RWPE2 (cell line): ENCODE measurements around the gene PTPRM.
"Not testable (repeated sequence)": the region's sequence is repeated elsewhere in the genome, so short reads cannot be mapped to it uniquely, and the experiment has no call there.

ENCODE experiments used
- ATAC-seq: fragments of 200-7000 bp; cut with Tn5 transposase; 3 replicates; pipeline ENCODE4 v1.9.1; 2021; ENCODE audit warnings: low read depth
- DNase-seq: peaks from one replicate; pipeline ENCODE4 v3.0.0-alpha.2; 2020; ENCODE audit warnings: low spot score
- H3K27ac ChIP-seq: fragments of 450-650 bp; 2 replicates; pipeline ENCODE4 v1.5.1; 2017; ENCODE audit warnings: mild to moderate bottlenecking; ENCODE audit not compliant: poor library complexity, severe bottlenecking
- H3K27me3 ChIP-seq: fragments of 250-450 bp; sonication (Bioruptor Pico); 2 replicates; pipeline ENCODE4 v1.5.1; 2021; ENCODE audit warnings: mild to moderate bottlenecking, moderate library complexity; ENCODE audit not compliant: insufficient read depth, poor library complexity, severe bottlenecking
- H3K36me3 ChIP-seq: fragments of 250-450 bp; sonication (Bioruptor Pico); 2 replicates; pipeline ENCODE4 v1.5.1; 2020; ENCODE audit warnings: low read depth, mild to moderate bottlenecking, moderate library complexity
- H3K4me1 ChIP-seq: fragments of 250-450 bp; sonication (Bioruptor Pico); 2 replicates; pipeline ENCODE4 v1.5.1; 2021; ENCODE audit warnings: mild to moderate bottlenecking, moderate library complexity; ENCODE audit not compliant: insufficient read depth, poor library complexity, severe bottlenecking
- H3K4me3 ChIP-seq: fragments of 250-450 bp; sonication (Bioruptor Pico); 2 replicates; pipeline ENCODE4 v1.5.1; 2021; ENCODE audit warnings: mild to moderate bottlenecking, moderate library complexity; ENCODE audit not compliant: severe bottlenecking
- H3K9me3 ChIP-seq: fragments of 250-450 bp; sonication (Bioruptor Pico); 2 replicates; pipeline ENCODE4 v1.5.1; 2021; ENCODE audit warnings: mild to moderate bottlenecking, moderate library complexity; ENCODE audit not compliant: severe bottlenecking
- TF ChIP-seq, protein P1 (sequence below): fragments of 450-650 bp; IDR thresholded peaks from one replicate; pipeline ENCODE4 v1.5.1; 2017; ENCODE audit warnings: mild to moderate bottlenecking, moderate library complexity; ENCODE audit not compliant: poor library complexity, severe bottlenecking

PTPRM gene

DNA sequence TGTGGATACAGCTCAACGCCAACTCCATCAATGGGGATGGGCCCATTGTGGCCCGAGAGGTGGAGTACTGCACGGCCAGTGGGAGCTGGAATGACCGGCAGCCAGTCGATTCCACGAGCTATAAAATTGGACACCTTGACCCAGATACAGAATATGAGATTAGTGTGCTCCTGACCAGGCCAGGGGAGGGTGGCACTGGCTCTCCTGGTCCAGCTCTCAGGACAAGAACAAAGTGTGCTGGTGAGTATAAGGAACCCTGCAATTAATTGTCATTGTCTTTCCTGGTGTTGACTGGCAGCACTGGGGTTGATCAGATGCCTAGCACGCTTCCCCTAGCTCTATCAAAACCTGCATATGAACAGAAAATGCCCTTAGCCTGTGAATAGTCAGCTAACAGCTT is 388.1 kb downstream of the PTPRM start:
- no peak for ATAC-seq
- no peaks in the 10 kb centered on the region for H3K9me3 ChIP-seq
- no peaks in the 10 kb centered on the region for H3K27me3 ChIP-seq
- no peak overlapping the region for H3K27ac ChIP-seq
- peaks cover 19% of the 10 kb centered on the region for H3K4me1 ChIP-seq
- H3K4me3 ChIP-seq: no peak overlapping the region
- no peak for DNase-seq
- H3K36me3 ChIP-seq: peaks cover 8% of the 10 kb centered on the region; the same call in 1 of the 2 replicates
- TF ChIP-seq, protein P1, sequence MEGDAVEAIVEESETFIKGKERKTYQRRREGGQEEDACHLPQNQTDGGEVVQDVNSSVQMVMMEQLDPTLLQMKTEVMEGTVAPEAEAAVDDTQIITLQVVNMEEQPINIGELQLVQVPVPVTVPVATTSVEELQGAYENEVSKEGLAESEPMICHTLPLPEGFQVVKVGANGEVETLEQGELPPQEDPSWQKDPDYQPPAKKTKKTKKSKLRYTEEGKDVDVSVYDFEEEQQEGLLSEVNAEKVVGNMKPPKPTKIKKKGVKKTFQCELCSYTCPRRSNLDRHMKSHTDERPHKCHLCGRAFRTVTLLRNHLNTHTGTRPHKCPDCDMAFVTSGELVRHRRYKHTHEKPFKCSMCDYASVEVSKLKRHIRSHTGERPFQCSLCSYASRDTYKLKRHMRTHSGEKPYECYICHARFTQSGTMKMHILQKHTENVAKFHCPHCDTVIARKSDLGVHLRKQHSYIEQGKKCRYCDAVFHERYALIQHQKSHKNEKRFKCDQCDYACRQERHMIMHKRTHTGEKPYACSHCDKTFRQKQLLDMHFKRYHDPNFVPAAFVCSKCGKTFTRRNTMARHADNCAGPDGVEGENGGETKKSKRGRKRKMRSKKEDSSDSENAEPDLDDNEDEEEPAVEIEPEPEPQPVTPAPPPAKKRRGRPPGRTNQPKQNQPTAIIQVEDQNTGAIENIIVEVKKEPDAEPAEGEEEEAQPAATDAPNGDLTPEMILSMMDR: no peak

DNA sequence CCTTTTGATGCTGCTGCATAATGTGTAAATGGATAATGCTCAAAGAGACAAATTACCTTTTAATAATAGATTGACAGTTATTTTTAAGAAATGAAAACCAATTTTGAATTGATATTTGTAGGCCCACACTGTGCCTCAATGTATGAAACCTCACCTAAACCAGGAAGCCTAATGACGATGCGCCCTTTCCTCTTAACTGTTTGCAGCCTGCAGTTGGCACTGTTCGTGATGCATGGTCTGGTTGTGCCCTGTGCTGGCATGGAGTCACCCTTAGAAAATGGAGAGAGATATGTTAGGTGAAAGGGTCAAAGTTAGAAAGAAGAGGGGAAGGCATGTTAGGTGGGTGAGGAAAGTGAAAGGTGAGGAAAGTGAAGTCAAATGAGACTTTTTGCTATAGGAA is 390.2 kb downstream of the PTPRM start:
- no peak for ATAC-seq
- TF ChIP-seq, protein P1: no peak
- Histone ChIP-seq H3K36me3 (no peaks in the 10 kb centered on the region), H3K9me3 (no peaks in the 10 kb centered on the region), H3K27ac (no peak overlapping the region), H3K4me1 (peaks cover 9% of the 10 kb centered on the region), H3K27me3 (no peaks in the 10 kb centered on the region), H3K4me3 (no peak overlapping the region)
- no peak for DNase-seq

DNA sequence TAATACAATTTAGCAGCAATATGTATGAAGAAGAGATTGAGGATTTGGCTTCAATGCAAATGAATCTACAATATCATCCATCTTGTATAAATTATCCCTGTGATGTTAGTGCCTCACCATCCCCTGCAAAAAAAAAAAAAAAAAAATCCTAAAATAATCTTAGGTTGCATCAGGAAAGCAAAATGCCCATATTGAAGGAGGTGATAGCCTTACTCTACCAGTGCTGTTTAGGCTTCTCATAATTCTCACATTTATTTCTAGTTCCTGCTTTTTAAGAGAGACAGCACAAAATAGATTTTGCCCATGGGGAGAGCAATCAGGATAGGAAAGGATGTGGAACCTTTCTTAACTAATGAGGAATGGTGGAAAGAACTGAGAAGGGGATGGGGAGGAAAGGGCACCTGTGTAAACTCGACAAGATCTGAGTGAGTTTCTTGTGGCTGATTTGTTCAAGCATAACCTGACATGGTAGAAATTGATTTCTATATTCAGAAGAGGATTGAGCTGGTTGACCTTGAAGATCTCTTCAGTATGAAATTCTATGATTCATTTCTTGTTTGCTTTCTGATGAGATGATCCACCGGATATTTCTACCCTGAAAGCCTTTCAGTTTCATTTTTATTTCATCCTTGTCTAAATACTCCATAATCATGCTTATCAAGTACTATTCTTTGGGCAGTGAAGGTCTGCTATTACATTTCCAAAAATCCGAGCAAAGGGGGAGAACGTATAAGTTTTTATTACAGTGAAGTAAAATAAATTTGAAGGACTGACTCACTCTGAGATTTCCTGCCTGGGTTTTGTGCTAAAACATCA is 391.2 kb downstream of the PTPRM start:
- peak; percentile 72 for ATAC-seq
- H3K4me1 ChIP-seq: peaks cover 9% of the 10 kb centered on the region

DNA sequence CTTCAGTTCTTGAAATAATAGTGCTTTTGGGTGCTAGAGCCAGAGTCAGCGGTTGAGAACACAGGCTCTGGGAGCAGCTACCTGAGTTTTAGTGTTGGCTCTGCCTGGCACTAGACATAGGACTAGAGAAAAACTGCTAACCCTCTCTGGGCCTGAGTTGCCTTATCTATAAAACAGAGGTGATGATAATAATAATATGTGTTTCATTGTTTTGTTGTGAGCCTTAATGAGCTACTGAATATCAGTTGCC is 391.7 kb downstream of the PTPRM start:
- DNase-seq (no peak), ATAC-seq (no peak)
- no peaks in the 10 kb centered on the region for H3K27me3 ChIP-seq
- H3K4me3 ChIP-seq: no peak overlapping the region
- H3K27ac ChIP-seq: peak overlapping the region; percentile 44
- H3K4me1 ChIP-seq: peaks cover 9% of the 10 kb centered on the region
- H3K36me3 ChIP-seq: no peaks in the 10 kb centered on the region
- H3K9me3 ChIP-seq: no peaks in the 10 kb centered on the region
- TF ChIP-seq, protein P1: no peak

More for the DNA sequence above, 391.2 kb downstream of the PTPRM start:
- no peak overlapping the region for H3K4me3 ChIP-seq
- H3K9me3 ChIP-seq: no peaks in the 10 kb centered on the region
- TF ChIP-seq, protein P1: no peak
- no peaks in the 10 kb centered on the region for H3K36me3 ChIP-seq
- no peaks in the 10 kb centered on the region for H3K27me3 ChIP-seq
- H3K27ac ChIP-seq: peak overlapping the region; percentile 44
- DNase-seq: no peak

DNA sequence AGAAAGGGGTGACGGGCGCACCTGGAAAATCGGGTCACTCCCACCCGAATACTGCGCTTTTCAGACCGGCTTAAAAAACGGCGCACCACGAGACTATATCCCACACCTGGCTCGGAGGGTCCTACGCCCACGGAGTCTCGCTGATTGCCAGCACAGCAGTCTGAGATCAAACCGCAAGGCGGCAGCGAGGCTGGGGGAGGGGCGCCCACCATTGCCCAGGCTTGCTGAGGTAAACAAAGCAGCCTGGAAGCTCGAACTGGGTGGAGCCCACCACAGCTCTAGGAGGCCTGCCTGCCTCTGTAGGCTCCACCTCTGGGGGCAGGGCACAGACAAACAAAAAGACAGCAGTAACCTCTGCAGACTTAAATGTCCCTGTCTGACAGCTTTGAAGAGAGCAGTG is 399.6 kb downstream of the PTPRM start:
- DNase-seq, H3K9me3 ChIP-seq, H3K36me3 ChIP-seq, H3K4me1 ChIP-seq, H3K27me3 ChIP-seq, ATAC-seq, H3K4me3 ChIP-seq, H3K27ac ChIP-seq: not testable (repeated sequence)
